Measurements from ENCODE around the gene COL16A1.

The COL16A1 gene

DNA sequence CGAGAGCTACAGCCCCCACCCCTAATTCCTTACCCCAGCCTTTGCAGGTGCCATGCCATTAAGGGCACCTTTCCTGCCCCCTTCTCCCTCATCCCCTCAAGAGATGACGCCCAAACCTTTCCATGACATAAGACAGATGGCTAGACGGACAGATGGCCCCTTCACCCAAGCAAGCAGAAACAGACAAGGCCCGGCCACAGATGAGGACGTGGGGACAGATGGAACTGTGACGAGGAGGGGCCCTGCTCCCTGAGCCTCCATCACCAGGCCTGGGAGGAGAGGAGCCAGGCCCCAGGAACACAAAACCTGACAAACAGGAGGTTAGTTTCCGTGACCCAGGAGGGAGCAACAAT is 34.4 kb downstream of the COL16A1 start:
- peaks cover 4% of the 10 kb centered on the region; the same call in 1 of the 2 replicates for H4K20me1 ChIP-seq (ENCODE audit: insufficient read depth, low read length)
- DNase-seq (no peak), ATAC-seq (ENCODE audit: insufficient read depth, low read depth) (no peak)
- peaks cover 25% of the 10 kb centered on the region for H3K27me3 ChIP-seq (ENCODE audit: insufficient read depth, low read length, poor library complexity)
- H3K4me3 ChIP-seq (ENCODE audit: low read depth in 1 of 2, low read length in 2 of 2) = no peak overlapping the region
- H3K4me2 ChIP-seq (ENCODE audit: insufficient read depth, low read length) = no peak overlapping the region
- H3K9ac ChIP-seq (ENCODE audit: low read depth, low read length) = no peak overlapping the region
- H2AFZ ChIP-seq (ENCODE audit: low read depth, low read length) = no peak overlapping the region
- no peaks in the 10 kb centered on the region for H3K9me3 ChIP-seq (ENCODE audit: insufficient read depth, low read length, severe bottlenecking)
- no peak overlapping the region for H3K27ac ChIP-seq (ENCODE audit: low read length)
- no peaks in the 10 kb centered on the region for H3K36me3 ChIP-seq (ENCODE audit: insufficient read depth, low read length)
- H3K79me2 ChIP-seq (ENCODE audit: insufficient read depth, low read length) = no peaks in the 10 kb centered on the region
- no peaks in the 10 kb centered on the region for H3K4me1 ChIP-seq (ENCODE audit: insufficient read depth, low read length)
- TF ChIP-seq, protein P1, sequence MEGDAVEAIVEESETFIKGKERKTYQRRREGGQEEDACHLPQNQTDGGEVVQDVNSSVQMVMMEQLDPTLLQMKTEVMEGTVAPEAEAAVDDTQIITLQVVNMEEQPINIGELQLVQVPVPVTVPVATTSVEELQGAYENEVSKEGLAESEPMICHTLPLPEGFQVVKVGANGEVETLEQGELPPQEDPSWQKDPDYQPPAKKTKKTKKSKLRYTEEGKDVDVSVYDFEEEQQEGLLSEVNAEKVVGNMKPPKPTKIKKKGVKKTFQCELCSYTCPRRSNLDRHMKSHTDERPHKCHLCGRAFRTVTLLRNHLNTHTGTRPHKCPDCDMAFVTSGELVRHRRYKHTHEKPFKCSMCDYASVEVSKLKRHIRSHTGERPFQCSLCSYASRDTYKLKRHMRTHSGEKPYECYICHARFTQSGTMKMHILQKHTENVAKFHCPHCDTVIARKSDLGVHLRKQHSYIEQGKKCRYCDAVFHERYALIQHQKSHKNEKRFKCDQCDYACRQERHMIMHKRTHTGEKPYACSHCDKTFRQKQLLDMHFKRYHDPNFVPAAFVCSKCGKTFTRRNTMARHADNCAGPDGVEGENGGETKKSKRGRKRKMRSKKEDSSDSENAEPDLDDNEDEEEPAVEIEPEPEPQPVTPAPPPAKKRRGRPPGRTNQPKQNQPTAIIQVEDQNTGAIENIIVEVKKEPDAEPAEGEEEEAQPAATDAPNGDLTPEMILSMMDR (IDR thresholded peaks at IDR 0.05; ENCODE audit: borderline replicate concordance, extremely low read depth, low read length, poor library complexity, severe bottlenecking) = no peak
- TF ChIP-seq EZH2 (IDR thresholded peaks at IDR 0.05; ENCODE audit: borderline replicate concordance, low read depth, low read length, severe bottlenecking) = no peak

DNA sequence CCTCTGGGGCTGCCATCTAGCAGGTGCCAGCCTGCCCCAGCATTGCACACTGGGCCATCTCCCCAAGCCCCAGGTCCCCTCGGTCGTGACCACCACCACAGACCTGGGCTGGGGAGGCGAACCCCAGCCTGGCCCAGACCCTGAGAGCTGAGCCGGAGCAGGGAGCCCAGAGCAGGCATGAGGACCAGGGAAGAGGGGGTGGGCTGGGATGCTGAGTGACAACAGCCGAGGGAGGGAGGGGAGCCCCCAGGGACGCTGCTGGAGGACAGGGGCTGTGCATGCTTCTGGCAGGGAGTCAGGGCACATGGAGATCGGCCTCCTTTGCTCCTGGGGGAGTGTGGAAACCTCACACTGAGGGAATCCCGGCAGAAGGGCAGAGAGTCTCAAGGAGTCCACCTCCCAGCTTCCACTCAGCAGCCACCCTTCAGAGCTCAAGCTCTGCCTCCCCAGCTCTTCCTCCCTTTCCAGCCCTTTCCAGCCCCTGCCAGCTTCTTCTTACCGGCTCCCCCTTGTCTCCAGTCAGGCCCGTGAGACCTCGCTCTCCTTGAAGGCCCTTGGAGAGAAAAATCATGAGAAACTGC is 35.4 kb downstream of the COL16A1 start:
- no peak for TF ChIP-seq EZH2 (IDR thresholded peaks at IDR 0.05; ENCODE audit: borderline replicate concordance, low read depth, low read length, severe bottlenecking)
- TF ChIP-seq, protein P1 (IDR thresholded peaks at IDR 0.05; ENCODE audit: borderline replicate concordance, extremely low read depth, low read length, poor library complexity, severe bottlenecking) = no peak
- no peak overlapping the region for H3K9ac ChIP-seq (ENCODE audit: low read depth, low read length)
- no peak for ATAC-seq (ENCODE audit: insufficient read depth, low read depth)
- H3K27ac ChIP-seq (ENCODE audit: low read length) = no peak overlapping the region
- H3K36me3 ChIP-seq (ENCODE audit: insufficient read depth, low read length) = no peaks in the 10 kb centered on the region
- H4K20me1 ChIP-seq (ENCODE audit: insufficient read depth, low read length) = peaks cover 4% of the 10 kb centered on the region; the same call in 1 of the 2 replicates
- H3K27me3 ChIP-seq (ENCODE audit: insufficient read depth, low read length, poor library complexity) = peaks cover 25% of the 10 kb centered on the region
- H3K4me2 ChIP-seq (ENCODE audit: insufficient read depth, low read length) = no peak overlapping the region
- no peak overlapping the region for H3K4me3 ChIP-seq (ENCODE audit: low read depth in 1 of 2, low read length in 2 of 2)
- DNase-seq = no peak
- no peaks in the 10 kb centered on the region for H3K79me2 ChIP-seq (ENCODE audit: insufficient read depth, low read length)
- no peak overlapping the region for H2AFZ ChIP-seq (ENCODE audit: low read depth, low read length)
- H3K4me1 ChIP-seq (ENCODE audit: insufficient read depth, low read length) = no peaks in the 10 kb centered on the region
- H3K9me3 ChIP-seq (ENCODE audit: insufficient read depth, low read length, severe bottlenecking) = no peaks in the 10 kb centered on the region

DNA sequence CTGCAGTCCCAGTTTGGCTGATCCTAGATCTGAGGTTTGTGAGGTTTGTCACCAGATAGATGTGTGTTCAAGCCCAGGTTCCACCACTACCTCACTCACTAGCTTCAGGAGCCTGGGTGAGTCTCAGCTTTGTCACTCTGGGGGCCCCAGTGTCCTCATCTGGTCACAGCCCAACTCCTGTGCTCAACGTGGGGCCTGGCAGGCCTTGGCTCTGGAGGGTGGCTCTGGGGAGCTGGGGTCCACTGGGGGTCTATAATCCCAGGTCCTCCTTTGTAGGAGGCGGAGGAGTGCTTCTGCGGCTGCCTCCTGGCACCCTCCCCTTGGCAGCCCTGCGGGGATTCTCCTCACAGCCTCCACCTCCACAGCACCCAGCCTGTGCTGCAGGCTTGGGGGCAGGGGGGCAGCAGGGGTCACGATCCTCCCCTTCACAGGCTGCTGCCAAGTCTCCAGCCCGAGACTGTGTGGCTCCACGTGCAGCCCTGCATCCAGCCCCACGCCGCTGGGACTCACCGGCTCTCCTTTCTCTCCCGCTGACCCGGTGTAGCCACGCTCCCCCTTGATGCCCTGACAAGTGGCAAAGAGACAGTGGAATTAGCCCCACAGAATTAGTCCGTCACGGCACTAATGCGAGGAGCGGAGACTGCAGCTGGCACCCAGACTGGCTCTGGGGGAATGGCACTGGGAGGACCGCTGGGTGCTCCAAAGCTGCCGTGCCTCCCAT is 36.6 kb downstream of the COL16A1 start:
- Histone ChIP-seq H2AFZ (ENCODE audit: low read depth, low read length) (no peak overlapping the region), H3K4me1 (ENCODE audit: insufficient read depth, low read length) (no peaks in the 10 kb centered on the region), H4K20me1 (ENCODE audit: insufficient read depth, low read length) (peaks cover 4% of the 10 kb centered on the region; the same call in 1 of the 2 replicates), H3K27ac (ENCODE audit: low read length) (no peak overlapping the region), H3K36me3 (ENCODE audit: insufficient read depth, low read length) (no peaks in the 10 kb centered on the region), H3K4me2 (ENCODE audit: insufficient read depth, low read length) (no peak overlapping the region), H3K9ac (ENCODE audit: low read depth, low read length) (no peak overlapping the region), H3K27me3 (ENCODE audit: insufficient read depth, low read length, poor library complexity) (peaks cover 25% of the 10 kb centered on the region), H3K79me2 (ENCODE audit: insufficient read depth, low read length) (no peaks in the 10 kb centered on the region), H3K4me3 (ENCODE audit: low read depth in 1 of 2, low read length in 2 of 2) (no peak overlapping the region), H3K9me3 (ENCODE audit: insufficient read depth, low read length, severe bottlenecking) (no peaks in the 10 kb centered on the region)
- TF ChIP-seq EZH2 (IDR thresholded peaks at IDR 0.05; ENCODE audit: borderline replicate concordance, low read depth, low read length, severe bottlenecking) = no peak
- TF ChIP-seq, protein P1 (IDR thresholded peaks at IDR 0.05; ENCODE audit: borderline replicate concordance, extremely low read depth, low read length, poor library complexity, severe bottlenecking) = no peak
- DNase-seq (no peak), ATAC-seq (ENCODE audit: insufficient read depth, low read depth) (no peak)
